ENCODE data around the gene CEP55.
"Not testable (repeated sequence)": the region's sequence is repeated elsewhere in the genome, so short reads cannot be mapped to it uniquely, and the experiment has no call there.

The CEP55 gene

DNA sequence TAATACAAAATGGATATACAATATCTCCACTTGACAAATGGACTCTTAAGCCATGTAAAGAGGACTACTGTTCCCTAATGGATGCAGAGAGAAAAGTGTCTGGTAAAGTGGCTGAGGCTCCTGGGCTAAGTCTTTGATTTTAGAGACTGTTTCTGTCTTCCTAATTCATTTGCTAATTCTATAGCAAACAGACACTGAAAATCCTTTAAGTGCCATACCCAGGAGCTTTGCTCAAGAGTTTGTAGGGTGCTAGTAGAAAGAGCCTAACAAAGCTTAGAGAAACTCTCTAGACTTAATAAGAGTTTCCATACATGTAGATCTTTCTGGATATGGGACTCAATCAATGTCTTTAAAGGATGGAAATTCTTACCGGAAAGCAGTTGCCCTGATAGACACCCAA is 16.7 kb downstream of the CEP55 start:
- no peak for DNase-seq (ENCODE audit: low spot score)

- DNase-seq (ENCODE audit: low spot score) = no peak
These were observed 18.1 kb downstream of the CEP55 start for GRCh38 chr10:93514521-93514920.

DNA sequence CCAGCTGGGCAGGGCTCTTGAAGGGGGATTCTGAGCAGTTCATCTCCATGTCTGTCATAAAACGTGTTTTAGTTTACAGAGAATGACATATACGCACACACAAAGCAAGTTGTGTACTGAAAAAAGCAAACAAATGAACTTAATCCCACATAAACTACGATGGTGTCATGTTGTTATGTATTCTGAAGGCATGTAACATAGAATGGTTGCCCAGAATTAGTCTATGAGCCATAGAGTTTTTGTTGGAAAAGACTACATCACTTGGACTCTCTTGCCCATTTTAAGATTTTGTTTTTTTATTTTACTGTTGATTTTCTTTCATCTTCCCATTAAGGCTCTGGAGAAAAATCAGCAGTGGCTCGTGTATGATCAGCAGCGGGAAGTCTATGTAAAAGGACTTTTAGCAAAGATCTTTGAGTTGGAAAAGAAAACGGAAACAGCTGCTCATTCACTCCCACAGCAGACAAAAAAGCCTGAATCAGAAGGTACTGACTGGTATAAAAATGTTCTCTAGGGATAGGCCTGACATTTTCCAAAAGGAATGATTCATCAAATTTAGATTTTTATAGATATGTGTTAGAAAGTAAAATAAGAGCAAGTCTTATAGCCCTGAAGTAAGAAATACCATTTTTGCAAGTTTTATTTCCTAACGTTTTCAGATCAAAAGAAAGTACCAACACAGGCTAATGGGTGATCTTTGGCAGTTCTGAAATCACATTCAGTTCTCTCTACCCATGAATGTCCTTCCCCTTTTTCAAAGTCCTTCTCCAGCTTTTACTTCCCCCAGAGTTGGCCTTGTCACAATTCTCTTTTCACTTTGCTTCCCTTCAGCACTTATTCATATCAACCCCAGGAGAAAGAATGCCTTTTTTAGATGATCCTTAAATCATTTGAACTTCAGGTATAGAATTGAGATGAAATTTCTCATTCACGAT is 18.9 kb downstream of the CEP55 start:
- peak; percentile 9 for DNase-seq (ENCODE audit: low spot score)

- DNase-seq (ENCODE audit: low spot score) = no peak
These were observed 19.6 kb downstream of the CEP55 start for GRCh38 chr10:93516006-93516380.

DNA sequence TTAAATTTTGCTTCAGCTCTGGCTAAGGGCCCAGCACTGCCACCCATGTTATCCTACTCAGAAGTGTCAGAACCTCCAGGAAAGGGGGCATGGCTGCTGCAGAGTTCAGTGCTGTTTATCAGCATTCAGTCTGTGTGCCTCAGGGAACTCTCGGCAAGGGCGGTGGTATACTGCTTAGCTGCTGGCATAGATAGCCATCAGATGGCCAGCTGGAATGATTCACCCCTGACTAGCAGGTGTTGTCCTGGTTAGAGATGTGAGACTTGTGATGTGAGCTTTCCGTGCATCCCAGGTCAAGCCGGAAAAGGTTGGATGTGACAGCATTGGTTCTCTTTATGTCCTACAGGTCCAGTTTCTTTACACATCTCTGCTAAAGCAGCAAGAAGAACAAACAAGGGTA is 22.1 kb downstream of the CEP55 start:
- no peak for DNase-seq (ENCODE audit: low spot score)

- no peak for DNase-seq (ENCODE audit: low spot score)
These were observed 38.9 kb downstream of the CEP55 start for GRCh38 chr10:93535293-93535692.

DNA sequence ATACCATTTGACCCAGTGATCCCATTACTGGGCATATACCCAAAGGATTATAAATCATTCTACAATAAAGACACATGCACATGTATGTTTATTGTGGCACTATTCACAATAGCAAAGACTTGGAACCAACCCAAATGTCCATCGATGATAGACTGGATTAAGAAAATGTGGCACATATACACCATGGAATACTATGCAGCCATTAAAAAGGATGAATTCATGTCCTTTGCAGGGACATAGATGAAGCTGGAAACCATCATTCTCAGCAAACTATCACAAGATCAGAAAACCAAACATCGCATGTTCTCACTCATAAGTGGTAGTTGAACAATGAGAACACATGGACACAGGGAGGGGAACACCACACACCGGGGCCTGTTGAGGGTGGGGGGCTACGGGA is 44.5 kb downstream of the CEP55 start:
- not testable (repeated sequence) for DNase-seq (ENCODE audit: low spot score)

GRCh38 chr10:93541402-93542357 is 45.3 kb downstream of the CEP55 start:
- no peak for DNase-seq (ENCODE audit: low spot score)

DNA sequence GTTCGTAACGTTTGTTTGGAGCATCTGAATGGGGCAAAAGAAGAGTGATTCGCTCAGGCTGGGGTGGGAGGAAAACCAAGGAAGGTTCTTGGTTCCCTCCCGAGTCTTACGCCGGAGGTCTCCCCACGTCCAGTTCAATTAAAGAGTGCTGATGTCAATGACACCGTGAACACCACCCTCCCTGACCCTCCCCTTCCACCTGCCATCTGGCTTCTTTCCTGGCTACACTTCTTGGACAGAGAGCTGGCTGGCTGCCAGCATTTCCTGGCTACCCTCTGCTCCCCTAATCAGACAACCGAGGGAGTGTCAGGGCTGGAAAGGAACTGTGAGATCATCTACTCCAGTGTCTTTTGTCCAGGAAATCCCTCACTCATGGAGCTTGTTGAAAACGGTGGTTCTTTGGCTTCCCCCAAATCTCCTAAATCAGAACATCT is 46.0 kb downstream of the CEP55 start:
- no peak for DNase-seq (ENCODE audit: low spot score)

DNA sequence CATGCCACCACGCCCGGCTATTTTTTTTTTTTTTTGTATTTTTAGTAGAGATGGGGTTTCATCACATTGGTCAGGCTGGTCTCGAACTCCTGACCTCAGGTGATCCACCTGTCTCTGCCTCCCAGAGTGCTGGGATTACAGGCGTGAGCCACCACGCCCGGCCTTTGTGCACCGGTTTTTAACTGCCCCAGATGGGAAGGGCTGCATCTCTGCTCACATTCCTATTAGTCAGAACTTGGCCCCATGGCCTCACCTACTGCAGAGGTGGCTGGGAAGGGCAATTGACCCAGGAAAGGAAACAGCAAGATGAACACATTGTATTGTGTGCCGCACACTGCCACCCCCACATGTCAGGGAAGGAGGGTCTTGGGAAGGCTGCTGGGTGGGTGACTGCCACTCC is 50.6 kb downstream of the CEP55 start:
- not testable (repeated sequence) for DNase-seq (ENCODE audit: low spot score)

DNA sequence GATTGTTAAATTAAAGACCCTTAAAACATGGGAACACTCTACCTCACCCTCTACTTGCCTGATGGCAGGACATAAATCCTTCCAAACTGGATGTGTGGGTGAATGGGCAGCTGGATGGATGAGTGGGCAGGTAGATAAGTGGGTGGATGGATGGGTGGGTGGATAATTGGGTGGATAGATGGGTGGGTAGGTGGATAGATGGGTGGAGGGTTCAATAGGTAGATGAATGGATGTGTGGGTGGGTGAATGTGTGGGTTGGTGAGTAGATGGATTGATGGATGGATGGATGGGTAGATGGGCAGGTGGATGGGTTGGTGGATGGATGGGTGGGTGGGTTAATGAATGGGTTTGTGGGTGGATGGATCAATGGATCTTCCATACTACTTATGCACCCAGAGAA is 51.1 kb downstream of the CEP55 start:
- no peak for DNase-seq (ENCODE audit: low spot score)

DNA sequence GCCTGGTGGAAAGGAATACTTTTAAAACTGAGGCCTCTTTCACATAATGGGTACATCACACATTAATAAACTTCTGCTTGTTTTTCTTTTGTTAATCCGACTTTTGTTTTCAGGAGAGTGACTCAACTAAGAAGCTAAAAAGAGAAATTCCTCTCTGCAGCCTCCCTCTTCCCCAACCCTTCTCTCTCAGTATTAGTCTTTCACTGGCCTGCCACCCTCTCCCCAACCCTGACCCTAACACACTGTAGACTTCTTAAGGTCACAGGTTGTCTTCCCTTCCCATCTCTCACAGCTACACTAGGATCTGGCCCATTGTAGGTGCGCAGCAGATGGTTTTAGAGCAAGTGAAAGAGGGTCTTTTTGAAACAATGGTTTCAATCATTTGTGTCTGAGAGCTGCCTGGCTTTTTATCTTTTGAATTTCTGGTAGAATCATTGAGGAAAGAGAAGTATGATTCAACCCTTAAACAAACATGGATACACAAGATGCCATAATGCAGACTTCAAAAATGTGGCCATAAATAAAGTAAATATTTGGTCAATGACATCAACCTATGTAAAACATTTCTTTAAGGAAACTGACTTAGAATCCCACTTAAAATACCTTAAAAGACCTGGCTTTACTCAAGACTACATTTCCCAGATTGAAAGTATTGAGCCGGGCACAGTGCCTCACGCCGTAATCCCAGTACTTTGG is 52.1 kb downstream of the CEP55 start:
- DNase-seq (ENCODE audit: low spot score) = no peak

DNA sequence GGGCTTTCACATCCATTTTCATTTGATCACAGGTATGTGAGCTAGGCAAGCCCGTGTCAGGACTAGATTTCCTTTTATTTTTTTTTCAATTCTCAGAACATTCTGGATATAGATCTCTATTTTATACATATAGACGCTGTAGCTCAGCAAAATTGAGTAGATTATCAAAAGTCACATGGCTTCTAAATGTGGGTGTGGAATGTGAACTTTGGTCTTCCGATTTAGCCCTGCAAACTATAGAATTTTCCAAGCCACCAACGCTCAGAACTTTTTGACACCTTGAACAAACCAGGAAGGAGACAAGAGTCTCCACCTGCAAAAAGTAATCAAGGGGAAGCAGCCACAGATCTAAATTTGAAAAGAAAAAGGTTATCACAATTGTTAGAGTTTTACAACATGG is 54.2 kb downstream of the CEP55 start:
- no peak for DNase-seq (ENCODE audit: low spot score)

DNA sequence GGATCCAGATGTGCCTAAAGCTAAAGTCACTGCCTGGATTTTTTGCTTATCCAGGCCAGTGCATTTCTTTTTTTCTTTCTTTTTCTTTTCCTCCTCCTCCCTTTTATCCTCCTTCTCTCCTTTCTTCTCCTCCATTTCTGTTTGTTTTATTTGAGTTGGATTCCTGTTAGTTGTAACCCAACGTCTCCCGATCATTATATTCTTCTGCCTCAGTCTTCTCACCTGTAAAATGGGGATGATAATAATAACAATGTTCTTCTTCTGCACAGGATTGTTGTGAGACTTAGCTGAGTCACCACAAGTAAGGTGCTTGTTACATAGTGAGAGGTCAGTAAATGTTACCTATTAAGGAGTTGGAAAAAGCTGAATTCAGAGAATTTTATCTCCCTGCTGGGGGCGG is 56.4 kb downstream of the CEP55 start:
- DNase-seq (ENCODE audit: low spot score) = no peak

DNA sequence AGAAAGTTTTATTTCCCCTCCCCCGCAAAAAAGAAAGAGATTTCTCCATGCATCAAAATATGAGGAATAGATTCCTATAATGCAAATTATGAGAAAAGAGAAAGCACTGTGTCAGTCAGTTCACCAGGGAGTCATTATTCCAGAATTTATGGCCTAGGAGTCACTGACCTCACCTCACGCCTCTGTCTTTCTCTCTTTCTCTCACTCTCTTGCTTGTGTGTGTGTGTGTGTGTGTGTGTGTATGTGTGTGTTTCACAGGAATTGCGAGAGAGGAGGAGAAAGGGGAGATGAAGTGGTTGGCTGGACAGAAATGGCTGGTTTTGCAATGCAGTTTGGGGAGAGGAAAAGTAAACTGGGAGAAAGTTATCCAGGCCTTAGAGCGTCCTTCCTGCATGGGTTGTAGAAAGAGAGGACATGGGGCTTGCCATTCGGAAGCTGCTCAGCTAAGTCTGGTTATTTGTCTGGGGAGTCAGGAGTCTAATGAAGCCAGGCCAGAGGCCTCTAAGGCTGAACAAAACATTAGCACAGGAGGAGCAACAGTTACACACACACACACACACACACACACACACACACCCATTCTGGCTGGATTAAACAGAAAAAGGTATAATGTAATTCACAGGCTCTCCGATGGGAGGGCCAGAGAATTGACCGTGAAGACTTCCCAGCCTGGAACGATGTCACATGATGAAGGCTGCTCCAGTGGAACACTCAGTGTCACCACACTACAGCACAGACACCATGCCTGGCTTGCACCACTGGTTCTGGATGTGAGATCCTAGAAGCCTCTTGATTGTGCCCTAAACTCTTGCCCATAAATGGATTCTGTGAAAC is 57.3 kb downstream of the CEP55 start:
- no peak for DNase-seq (ENCODE audit: low spot score)

DNA sequence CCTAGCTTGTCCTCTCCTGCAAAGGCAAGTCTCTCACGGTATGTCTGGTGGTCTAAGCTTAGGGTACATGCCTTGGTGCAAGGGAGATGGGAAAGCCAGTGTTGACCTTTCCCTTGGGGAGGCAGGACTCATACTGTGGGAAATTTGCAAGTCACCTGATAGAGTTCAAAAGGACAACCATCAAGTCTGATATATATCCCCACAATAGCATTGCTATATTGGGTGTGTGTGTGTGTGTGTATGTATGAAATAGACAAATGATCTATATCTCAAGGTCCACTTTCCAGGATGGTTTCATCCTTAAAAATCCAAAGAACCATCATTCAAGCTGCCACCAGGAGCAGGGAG is 57.9 kb downstream of the CEP55 start:
- no peak for DNase-seq (ENCODE audit: low spot score)

DNA sequence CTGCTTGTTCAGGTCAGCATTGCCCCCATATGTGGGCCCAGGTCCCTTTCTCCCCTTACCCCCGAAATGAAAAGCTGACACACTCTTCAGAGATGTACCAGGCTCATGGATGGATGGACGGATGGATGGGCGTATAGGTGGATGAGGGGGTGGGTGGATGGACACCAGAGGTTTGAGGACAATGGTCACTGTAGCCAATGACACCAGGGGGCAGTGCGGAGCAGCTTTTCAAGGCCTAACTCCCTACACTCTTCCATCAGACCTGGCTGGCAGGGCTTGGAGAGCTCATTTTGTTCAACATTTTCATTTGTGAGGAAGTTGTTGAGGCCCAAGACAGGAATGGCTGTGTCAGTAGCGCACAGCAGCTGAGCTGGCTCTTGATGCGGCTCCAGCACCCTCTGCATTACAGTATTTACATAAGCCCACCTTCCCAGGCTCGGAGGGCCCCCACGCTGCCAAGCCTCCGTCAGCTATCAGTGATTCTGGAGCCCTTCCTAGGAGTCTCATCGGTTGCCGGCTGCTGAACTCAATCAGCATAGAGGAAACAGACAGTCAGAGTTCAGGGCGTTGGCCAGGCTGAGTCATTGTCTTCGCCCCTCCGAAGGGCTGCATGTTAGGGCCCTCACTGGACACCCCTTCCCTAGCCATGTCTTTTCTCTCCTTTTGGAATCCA is 58.5 kb downstream of the CEP55 start:
- DNase-seq (ENCODE audit: low spot score) = peak; percentile 42

DNA sequence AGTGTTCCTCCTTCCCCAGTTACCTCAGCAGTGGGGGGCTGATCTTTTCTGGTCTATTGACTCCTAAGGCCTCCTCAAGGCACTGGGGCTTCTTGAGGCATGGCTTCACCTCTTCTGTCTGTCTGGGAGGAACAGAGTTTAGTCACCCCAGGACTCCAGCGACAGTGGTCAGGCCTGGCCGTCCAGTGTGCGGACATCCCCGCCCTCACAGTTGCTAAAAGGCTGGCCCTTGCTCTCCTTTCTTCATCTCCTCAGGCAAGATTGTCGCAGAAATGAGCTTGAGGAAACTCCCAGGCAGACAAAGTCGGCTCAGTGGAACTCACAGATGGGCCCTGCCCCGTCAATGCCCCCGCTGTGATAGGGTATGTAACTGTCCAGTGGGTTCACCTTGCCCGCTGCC is 63.1 kb downstream of the CEP55 start:
- no peak for DNase-seq (ENCODE audit: low spot score)

GRCh38 chr10:93560541-93560940 is 64.1 kb downstream of the CEP55 start:
- DNase-seq (ENCODE audit: low spot score) = no peak

GRCh38 chr10:93565446-93565845 is 69.0 kb downstream of the CEP55 start:
- DNase-seq (ENCODE audit: low spot score) = no peak
